H9 (cell line): ENCODE data around the gene TMEM109. TPM values are rescaled to one million over a fixed set of nuclear protein-coding genes. Genes with fewer than 3 reads are reported as not detected.

ENCODE experiments used
- DNase-seq: peaks from one replicate; pipeline ENCODE4 v3.0.0-alpha.2; 2017
- H2AFZ ChIP-seq: one replicate; pipeline ENCODE4 v1.6.1; 2013; ENCODE audit warnings: mild to moderate bottlenecking, low read length, control low read depth, moderate library complexity
- H2AK5ac ChIP-seq: 2 replicates; pipeline ENCODE4 v1.6.1; 2013; ENCODE audit warnings: low read length, control low read depth, mixed read lengths; ENCODE audit not compliant: insufficient read length
- H2BK120ac ChIP-seq: one replicate; pipeline ENCODE4 v1.6.1; 2013; ENCODE audit warnings: low read depth, mild to moderate bottlenecking, low read length, control low read depth, inconsistent platforms; ENCODE audit not compliant: poor library complexity, severe bottlenecking
- H2BK12ac ChIP-seq: 2 replicates; pipeline ENCODE4 v1.6.1; 2013; ENCODE audit warnings: low read length, control low read depth, mixed read lengths, low read depth; ENCODE audit not compliant: insufficient read length
- H2BK15ac ChIP-seq: 2 replicates; pipeline ENCODE4 v1.6.1; 2013; ENCODE audit warnings: low read depth, low read length, control low read depth
- H2BK20ac ChIP-seq: one replicate; pipeline ENCODE4 v1.6.1; 2013; ENCODE audit warnings: low read depth, mild to moderate bottlenecking, low read length, control low read depth, inconsistent platforms; ENCODE audit not compliant: poor library complexity, severe bottlenecking
- H2BK5ac ChIP-seq: 2 replicates; pipeline ENCODE4 v1.6.1; 2013; ENCODE audit warnings: low read length, control low read depth, mixed read lengths; ENCODE audit not compliant: insufficient read length
- H3K14ac ChIP-seq: 2 replicates; pipeline ENCODE4 v1.6.1; 2013; ENCODE audit warnings: low read length, control low read depth; ENCODE audit not compliant: insufficient read depth
- H3K18ac ChIP-seq: 2 replicates; pipeline ENCODE4 v1.6.1; 2013; ENCODE audit warnings: low read depth, mild to moderate bottlenecking, mixed read lengths, low read length, control low read depth; ENCODE audit not compliant: insufficient read length
- H3K23ac ChIP-seq: 2 replicates; pipeline ENCODE4 v1.6.1; 2013; ENCODE audit warnings: low read length, control low read depth, mixed read lengths, low read depth; ENCODE audit not compliant: insufficient read length
- H3K23me2 ChIP-seq: 2 replicates; pipeline ENCODE4 v1.6.1; 2013; ENCODE audit warnings: low read depth, mild to moderate bottlenecking, mixed read lengths, low read length, control low read depth; ENCODE audit not compliant: insufficient read length, poor library complexity, severe bottlenecking
- H3K27ac ChIP-seq: 2 replicates; pipeline ENCODE4 v1.5.1; 2013; ENCODE audit warnings: low read length, control low read depth, mixed read lengths, low read depth; ENCODE audit not compliant: insufficient read length
- H3K27me3 ChIP-seq: 2 replicates; pipeline ENCODE4 v1.6.1; 2013; ENCODE audit warnings: low read length, control low read depth, inconsistent platforms; ENCODE audit not compliant: insufficient read depth
- H3K4ac ChIP-seq: 2 replicates; pipeline ENCODE4 v1.6.1; 2013; ENCODE audit warnings: low read depth, mild to moderate bottlenecking, control low read depth, inconsistent platforms, low read length, moderate library complexity
- H3K4me1 ChIP-seq: 2 replicates; pipeline ENCODE4 v1.6.1; 2013; ENCODE audit warnings: low read length, control low read depth, inconsistent platforms; ENCODE audit not compliant: insufficient read depth
- H3K4me2 ChIP-seq: 2 replicates; pipeline ENCODE4 v1.6.1; 2013; ENCODE audit warnings: low read length, control low read depth, mixed read lengths; ENCODE audit not compliant: insufficient read length, insufficient read depth
- H3K56ac ChIP-seq: 2 replicates; pipeline ENCODE4 v1.6.1; 2013; ENCODE audit warnings: low read depth, mild to moderate bottlenecking, mixed read lengths, low read length, control low read depth; ENCODE audit not compliant: insufficient read length
- H3K79me1 ChIP-seq: 2 replicates; pipeline ENCODE4 v1.6.1; 2013; ENCODE audit warnings: low read depth, mild to moderate bottlenecking, moderate library complexity, low read length, control low read depth, inconsistent platforms; ENCODE audit not compliant: insufficient read depth, poor library complexity, severe bottlenecking
- H3K79me2 ChIP-seq: 2 replicates; pipeline ENCODE4 v1.6.1; 2013; ENCODE audit warnings: low read length, control low read depth, inconsistent platforms; ENCODE audit not compliant: insufficient read depth
- H3K9ac ChIP-seq: 2 replicates; pipeline ENCODE4 v1.6.1; 2013; ENCODE audit warnings: low read length, control low read depth, mixed read lengths; ENCODE audit not compliant: insufficient read length; ENCODE audit errors: extremely low read depth
- H3K9me3 ChIP-seq: one replicate; pipeline ENCODE4 v1.6.1; 2013; ENCODE audit warnings: low read depth, low read length, inconsistent platforms; ENCODE audit not compliant: control insufficient read depth
- H3T11ph ChIP-seq: one replicate; pipeline ENCODE4 v1.6.1; 2013; ENCODE audit warnings: mild to moderate bottlenecking, low read length, control low read depth, inconsistent platforms
- H4K20me1 ChIP-seq: one replicate; pipeline ENCODE4 v1.6.1; 2013; ENCODE audit not compliant: control insufficient read depth, insufficient read length, insufficient read depth
- H4K5ac ChIP-seq: 2 replicates; pipeline ENCODE4 v1.6.1; 2013; ENCODE audit warnings: low read depth, mild to moderate bottlenecking, mixed read lengths, low read length, control low read depth; ENCODE audit not compliant: insufficient read length
- H4K8ac ChIP-seq: replicated peaks from 2 replicates; pipeline ENCODE4 v1.6.1; 2013; ENCODE audit warnings: low read length, control low read depth, mixed read lengths, low read depth; ENCODE audit not compliant: insufficient read length
- H4K91ac ChIP-seq: 2 replicates; pipeline ENCODE4 v1.6.1; 2013; ENCODE audit warnings: low read depth, mild to moderate bottlenecking, moderate library complexity, mixed read lengths, low read length, control low read depth; ENCODE audit not compliant: insufficient read length
- H3K27ac Mint-ChIP-seq, 3 experiments: 2 replicates in 2 of 3; 3 replicates in 1 of 3; pipeline ENCODE4 v1.8.0; 2020 to 2021; ENCODE audit warnings: mixed read lengths in 3 of 3, mild to moderate bottlenecking in 1 of 3, moderate library complexity in 1 of 3
- H3K27me3 Mint-ChIP-seq: 2 replicates; pipeline ENCODE4 v1.8.0; 2021; ENCODE audit warnings: low read depth, mild to moderate bottlenecking, moderate library complexity, mixed read lengths
- H3K36me3 Mint-ChIP-seq, 3 experiments: 2 replicates in 2 of 3; 3 replicates in 1 of 3; pipeline ENCODE4 v1.8.0; 2020 to 2021; ENCODE audit warnings: low read depth in 3 of 3, mixed read lengths in 3 of 3; ENCODE audit not compliant: insufficient read depth in 1 of 3
- H3K4me1 Mint-ChIP-seq, 2 experiments: 2 replicates each; pipeline ENCODE4 v1.8.0; 2020; ENCODE audit warnings: mixed read lengths in 2 of 2
- H3K4me3 Mint-ChIP-seq, 2 experiments: 2 replicates in 1 of 2; 3 replicates in 1 of 2; pipeline ENCODE4 v1.8.0; 2020 to 2021; ENCODE audit warnings: mild to moderate bottlenecking in 2 of 2, mixed read lengths in 2 of 2, moderate library complexity in 1 of 2
- H3K9me3 Mint-ChIP-seq, 2 experiments: 2 replicates in 1 of 2; 3 replicates in 1 of 2; pipeline ENCODE4 v1.8.0; 2020; ENCODE audit warnings: mild to moderate bottlenecking in 2 of 2, mixed read lengths in 2 of 2, moderate library complexity in 1 of 2
- CTCF ChIP-seq: fragments of 200-600 bp; sonication (generic); conservative IDR thresholded peaks from 3 replicates; pipeline ENCODE4 v1.8.0; 2021; ENCODE audit warnings: antibody characterized with exemption, mild to moderate bottlenecking
- WGBS: extraction: QIAGEN DNeasy Blood & Tissue Kit; methylation state at CpG from one replicate; pipeline ENCODE4 v1.1.7; 2013; ENCODE audit warnings: missing lambda C conversion rate, low lambda C conversion rate, mixed read lengths; ENCODE audit not compliant: insufficient read length; ENCODE audit errors: extremely low coverage; 5-methylcytosine and 5-hydroxymethylcytosine counted together
- total RNA-seq: library from RNA; stranded (reverse); gene quantifications from 2 replicates; pipeline ENCODE4 v1.2.1, GENCODE V29; 2021

TMEM109 gene
- total RNA-seq, 1 experiment from 2014 or later, result 38.0 TPM

DNA sequence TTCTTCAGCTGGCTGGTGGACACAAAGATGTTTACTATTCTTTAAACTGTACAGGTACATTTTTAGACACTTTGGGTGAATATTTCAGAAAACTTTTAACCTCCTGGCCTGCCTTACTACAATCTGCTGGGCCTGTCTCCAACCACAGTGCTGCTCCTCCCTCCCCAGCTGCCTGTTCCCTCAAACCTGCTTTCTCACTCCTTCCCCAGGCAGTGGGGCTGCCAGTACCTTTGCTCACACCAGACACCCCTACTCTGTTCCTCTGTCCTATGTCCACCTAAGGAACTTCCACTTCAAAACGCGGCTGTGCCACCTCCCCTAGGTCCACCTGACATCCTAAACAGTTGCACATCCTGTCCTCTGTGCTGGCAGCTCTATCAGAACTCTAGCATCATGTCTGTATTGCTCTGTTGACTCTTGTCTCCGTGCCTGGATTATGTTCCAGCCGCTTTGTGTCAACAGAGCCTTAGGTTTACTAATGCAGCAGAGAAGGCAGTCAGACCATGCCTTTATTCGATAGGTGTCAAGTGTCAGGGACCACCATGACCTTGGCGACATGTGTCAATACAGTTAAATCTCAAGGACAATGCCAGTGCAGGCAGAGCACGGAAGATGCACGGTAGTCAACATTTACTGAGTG is 33.2 kb upstream of the TMEM109 start:
- no peak for DNase-seq
- Histone ChIP-seq H3K9me3 (no peaks in the 10 kb centered on the region), H2BK20ac (no peak overlapping the region), H3K27me3 (no peaks in the 10 kb centered on the region), H3K23me2 (no peaks in the 10 kb centered on the region), H3K23ac (no peak overlapping the region), H2BK120ac (no peak overlapping the region), H3K79me1 (no peaks in the 10 kb centered on the region), H3K4ac (no peak overlapping the region), H2AK5ac (no peak overlapping the region), H3K27ac (no peak overlapping the region), H3K4me2 (no peak overlapping the region), H4K91ac (no peak overlapping the region), H3K4me1 (no peaks in the 10 kb centered on the region), H3K18ac (no peak overlapping the region), H3K79me2 (no peaks in the 10 kb centered on the region), H3K56ac (no peak overlapping the region), H3K14ac (no peak overlapping the region), H2AFZ (no peak overlapping the region), H4K20me1 (peaks cover 2% of the 10 kb centered on the region), H4K5ac (no peak overlapping the region), H2BK5ac (no peak overlapping the region), H4K8ac (no peak overlapping the region), H2BK12ac (no peak overlapping the region), H3K9ac (no peak overlapping the region), H2BK15ac (no peak overlapping the region), H3T11ph (no peak overlapping the region)
- WGBS, result no CpG with 5 or more reads among the region's 8 CpGs
- Mint-ChIP-seq H3K4me1 (no peaks in the 10 kb centered on the region), H3K4me3 (no peak overlapping the region), H3K9me3 (no peaks in the 10 kb centered on the region; a peak in 1 of 5 replicates), H3K27ac (peak overlapping the region in 2 of 3 experiments; percentile 24 to 37; a peak in 1 of 7 replicates), H3K27me3 (no peaks in the 10 kb centered on the region), H3K36me3 (peaks cover 0 to 16% (median 2%) of the 10 kb centered on the region in 3 experiments; a peak in 3 of 7 replicates)
- no peak for TF ChIP-seq CTCF
